Nucleus accumbens (tissue), 56 donors: ENCODE results near the gene GCAT.

ENCODE experiments used
- DNase-seq, 56 donors: peaks; one replicate each; lab custom pipeline; 2025; lab: John Stamatoyannopoulos, UW

Gene GCAT

DNA sequence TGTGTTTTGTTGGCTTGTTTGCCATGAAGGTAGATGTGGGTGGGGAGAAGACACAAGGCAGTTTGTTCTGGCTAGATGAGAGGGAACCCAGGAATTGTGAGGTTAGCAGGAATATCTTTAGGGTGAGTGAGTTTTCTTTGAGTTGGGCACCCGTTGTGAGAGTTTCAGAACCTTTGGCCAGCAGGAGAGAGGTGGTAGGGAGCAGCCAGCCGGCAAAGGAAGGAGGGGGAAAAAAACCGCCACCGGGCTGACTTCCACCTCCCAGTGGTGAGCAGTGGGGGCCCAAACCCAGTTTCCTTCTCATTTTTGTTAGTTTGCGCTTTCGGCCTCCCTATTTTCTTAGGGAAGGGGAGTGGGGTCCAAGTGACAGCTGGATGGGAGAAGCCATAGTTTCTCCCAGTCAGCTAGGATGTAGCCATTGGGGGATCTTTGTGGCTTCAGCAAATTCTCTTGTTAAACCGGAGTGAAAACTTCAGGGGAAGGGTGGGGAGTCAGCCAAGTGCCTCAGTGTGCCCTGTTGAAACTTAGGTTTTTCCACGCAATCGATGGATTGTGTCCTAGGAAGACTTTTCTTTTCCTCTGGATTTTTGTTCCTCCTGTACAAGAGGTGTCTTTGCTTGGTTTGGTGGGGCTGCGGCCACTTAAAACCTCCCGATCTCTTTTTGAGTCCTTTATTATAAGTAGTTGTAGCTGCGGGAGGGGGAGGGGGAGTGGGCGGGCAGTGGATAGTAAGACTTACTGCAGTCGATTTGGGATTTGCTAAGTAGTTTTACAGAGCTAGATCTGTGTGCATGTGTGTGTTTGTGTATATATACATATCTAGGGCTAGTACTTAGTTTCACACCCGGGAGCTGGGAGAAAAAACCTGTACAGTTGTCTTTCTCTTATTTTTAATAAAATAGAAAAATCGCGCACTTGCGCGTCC, 1.1 kb upstream of the GCAT start:
- DNase-seq, result peak in 2 of 56 donors; percentile 5 to 18

DNA sequence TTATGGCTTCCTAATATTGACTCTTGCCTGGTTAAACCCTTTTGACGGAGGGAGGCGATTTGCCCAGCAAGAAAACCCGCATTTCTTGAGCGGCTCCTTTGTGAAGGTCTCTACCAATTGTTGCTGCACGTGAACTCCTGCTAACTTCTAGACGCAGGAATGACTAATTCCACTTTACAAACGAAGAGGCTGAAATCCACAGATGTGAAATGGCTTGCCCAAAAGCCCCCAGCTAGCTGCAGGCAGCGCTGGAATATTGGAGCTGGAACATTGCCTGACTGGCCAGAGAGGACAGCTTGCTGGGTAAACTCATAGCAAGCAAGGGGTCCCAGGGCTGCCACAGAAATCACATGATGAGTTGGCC, 542 bp downstream of the GCAT start:
- DNase-seq, result peak in 2 of 56 donors; percentile 37 to 45

DNA sequence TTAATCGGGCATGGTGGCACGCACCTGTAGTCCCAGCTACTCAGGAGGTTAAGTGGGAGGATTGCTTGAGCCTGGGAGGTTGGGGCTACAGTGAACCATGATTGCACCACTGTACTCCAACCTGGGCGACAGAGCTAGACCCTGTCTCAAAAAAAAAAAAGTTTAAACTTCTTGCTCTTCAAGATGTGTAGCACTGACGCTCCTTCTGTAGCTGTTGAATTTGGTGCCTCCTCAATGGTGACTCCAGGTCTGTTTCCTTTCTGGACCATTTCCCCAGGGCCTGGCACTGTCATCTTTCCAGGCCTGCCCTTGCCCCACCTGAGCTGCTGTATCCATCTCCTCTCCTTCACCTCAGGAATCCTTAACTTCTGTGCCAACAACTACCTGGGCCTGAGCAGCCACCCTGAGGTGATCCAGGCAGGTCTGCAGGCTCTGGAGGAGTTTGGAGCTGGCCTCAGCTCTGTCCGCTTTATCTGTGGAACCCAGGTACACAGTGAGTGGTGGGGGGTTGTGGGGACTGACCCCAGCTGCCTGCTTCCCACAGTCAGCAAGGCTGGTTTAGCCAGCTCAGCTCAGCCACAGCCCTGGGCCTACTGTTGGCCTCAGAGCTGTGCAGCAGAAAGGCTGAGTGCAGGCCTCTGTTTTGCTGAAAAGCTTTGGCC, 2.1 kb downstream of the GCAT start:
- DNase-seq, result no peak

GRCh38 chr22:37811867-37812266, 4.1 kb downstream of the GCAT start:
- DNase-seq, result no peak

DNA sequence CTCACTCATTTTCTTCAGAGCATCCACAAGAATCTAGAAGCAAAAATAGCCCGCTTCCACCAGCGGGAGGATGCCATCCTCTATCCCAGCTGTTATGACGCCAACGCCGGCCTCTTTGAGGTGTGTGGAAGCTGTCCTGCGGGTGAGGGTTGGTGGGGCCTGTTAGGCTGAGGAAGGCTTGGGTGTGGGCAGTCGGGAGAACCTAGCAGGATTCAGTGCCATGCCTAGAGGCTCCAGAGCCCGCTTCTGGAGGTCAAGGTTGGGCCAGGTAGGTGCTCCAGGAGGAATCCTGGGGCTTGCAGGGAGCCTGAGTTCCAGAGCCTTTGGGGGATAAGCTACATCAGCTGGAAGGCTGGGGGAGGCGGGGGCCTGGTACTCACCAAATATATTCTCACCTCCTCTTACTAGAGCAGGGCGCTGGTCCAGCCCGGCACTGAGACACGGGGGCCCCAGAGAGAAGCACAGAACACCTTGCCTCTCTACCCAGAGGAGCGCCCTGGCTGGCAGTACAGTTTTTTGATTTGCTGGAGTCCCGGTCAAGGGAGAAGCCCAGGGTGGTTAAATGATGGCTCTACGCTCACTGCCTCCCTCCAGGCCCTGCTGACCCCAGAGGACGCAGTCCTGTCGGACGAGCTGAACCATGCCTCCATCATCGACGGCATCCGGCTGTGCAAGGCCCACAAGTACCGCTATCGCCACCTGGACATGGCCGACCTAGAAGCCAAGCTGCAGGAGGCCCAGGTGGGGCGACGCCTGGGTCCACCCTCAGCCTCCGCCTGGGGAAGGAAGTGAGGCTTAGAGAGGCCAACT, 5.3 kb downstream of the GCAT start:
- no peak for DNase-seq

DNA sequence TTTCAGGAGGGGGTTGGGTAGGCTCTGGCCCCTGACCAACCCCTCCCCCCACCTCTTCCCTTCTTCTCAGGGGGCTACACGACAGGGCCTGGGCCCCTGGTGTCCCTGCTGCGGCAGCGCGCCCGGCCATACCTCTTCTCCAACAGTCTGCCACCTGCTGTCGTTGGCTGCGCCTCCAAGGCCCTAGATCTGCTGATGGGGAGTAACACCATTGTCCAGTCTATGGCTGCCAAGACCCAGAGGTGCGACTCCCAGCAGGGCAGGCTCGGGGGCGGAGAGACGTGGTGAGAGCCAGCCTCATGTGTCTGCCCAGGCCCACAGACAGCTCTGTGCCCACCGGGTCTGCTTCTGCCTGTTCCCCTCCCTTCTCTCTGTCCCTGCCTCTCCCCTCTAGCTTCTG, 7.9 kb downstream of the GCAT start:
- no peak for DNase-seq

GRCh38 chr22:37816543-37817180, 8.9 kb downstream of the GCAT start:
- no peak for DNase-seq

GRCh38 chr22:37817705-37818408, 10.1 kb downstream of the GCAT start:
- DNase-seq, result peak in 51 of 56 donors; percentile 16 to 90 (median 73)

DNA sequence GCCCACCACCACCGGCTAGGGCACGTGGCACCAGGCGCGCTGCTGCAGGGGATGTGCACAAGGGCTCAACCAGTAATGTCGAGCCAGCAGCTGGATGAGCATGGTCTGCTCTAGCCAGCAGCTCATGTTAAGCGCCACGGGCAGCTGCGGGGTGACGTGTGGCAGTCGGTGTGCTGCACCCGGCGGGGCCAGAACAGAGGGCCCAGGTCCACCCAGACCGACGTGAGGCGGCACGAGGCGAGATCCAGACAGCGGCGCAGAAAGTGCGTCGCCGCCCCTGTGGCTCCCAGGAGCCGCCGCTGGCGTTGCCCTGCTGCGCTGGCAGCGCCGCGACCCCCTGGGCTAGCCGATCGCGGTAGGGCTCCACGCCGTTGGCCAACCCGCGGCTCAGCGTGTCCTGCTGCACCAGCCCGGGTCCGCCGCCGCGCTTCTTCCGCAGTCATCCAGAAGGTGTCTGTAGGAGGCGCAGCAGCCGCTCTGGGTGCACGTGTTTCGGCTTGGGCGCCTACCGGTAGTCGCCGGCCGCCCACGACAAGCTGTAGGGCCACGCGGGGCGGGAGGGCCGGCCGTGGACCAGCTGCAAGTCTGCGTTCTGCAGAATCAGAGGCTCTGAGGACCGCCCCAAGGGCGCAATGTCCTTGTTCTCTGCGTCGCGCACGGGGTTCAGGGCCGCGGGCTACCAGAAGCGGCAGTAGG, 10.8 kb downstream of the GCAT start:
- peak in 24 of 56 donors; percentile 12 to 55 (median 22) for DNase-seq

DNA sequence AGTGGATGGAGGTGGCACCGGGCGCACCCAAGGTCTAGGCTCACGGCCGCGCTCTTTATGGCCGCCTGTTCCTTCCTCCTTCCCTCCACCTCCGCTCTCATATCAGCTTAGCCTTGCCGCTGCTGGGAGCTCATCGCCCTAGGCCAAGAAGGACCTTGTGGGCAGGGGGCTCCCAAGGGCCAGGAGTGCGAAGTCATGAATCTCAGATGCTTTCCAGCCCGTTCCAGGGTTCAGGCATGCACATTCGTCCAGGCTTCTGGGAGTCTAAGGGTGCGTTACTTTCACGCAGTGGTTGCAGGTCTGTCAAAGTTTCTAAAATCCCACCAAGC, 11.3 kb downstream of the GCAT start:
- no peak for DNase-seq

DNA sequence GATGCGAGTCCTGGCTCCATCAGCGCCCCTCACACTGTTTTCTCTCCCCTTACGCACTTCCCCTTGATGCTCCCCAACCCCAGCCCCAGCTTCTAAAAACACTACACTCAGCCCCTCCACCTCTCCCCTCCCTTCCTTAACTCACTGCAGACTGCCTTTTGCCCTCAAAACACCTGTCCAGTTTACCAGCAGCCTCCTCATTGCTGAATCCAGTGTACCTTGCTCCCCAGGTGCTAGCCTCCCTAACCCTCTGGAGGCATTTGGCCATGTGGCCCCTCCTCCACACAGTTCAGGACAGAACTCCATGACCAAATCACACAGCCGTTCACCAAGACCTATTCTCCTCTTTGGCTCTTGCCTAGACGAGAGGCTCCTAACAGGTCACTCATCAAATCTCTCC, 12.6 kb downstream of the GCAT start:
- DNase-seq, result no peak

GRCh38 chr22:37822079-37822833, 14.5 kb downstream of the GCAT start:
- DNase-seq, result no peak

- DNase-seq, result no peak
These were observed 15.6 kb downstream of the GCAT start, which contains the start of gene GALR3 for GRCh38 chr22:37823134-37823985. GALR3 (plus strand) TSS chr22:37823382; CDS start chr22:37823407, 25 bp downstream.

DNA sequence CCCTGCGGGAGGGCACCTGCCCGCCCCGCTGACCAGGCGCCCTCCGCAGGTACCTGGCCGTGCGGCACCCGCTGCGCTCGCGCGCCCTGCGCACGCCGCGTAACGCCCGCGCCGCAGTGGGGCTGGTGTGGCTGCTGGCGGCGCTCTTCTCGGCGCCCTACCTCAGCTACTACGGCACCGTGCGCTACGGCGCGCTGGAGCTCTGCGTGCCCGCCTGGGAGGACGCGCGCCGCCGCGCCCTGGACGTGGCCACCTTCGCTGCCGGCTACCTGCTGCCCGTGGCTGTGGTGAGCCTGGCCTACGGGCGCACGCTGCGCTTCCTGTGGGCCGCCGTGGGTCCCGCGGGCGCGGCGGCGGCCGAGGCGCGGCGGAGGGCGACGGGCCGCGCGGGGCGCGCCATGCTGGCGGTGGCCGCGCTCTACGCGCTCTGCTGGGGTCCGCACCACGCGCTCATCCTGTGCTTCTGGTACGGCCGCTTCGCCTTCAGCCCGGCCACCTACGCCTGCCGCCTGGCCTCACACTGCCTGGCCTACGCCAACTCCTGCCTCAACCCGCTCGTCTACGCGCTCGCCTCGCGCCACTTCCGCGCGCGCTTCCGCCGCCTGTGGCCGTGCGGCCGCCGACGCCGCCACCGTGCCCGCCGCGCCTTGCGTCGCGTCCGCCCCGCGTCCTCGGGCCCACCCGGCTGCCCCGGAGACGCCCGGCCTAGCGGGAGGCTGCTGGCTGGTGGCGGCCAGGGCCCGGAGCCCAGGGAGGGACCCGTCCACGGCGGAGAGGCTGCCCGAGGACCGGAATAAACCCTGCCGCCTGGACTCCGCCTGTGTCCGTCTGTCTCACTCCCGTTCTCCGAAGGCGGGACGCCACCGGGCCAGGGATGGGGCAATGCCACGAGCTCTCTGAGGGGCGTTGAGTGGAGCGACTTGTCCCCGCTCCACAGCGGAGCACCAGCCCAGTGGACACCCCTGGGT, 17.2 kb downstream of the GCAT start:
- peak in 2 of 56 donors; percentile 11 to 29 for DNase-seq

- DNase-seq, result peak in 41 of 56 donors; percentile 15 to 81 (median 35)
These were observed 19.3 kb downstream of the GCAT start for GRCh38 chr22:37827056-37827455.

DNA sequence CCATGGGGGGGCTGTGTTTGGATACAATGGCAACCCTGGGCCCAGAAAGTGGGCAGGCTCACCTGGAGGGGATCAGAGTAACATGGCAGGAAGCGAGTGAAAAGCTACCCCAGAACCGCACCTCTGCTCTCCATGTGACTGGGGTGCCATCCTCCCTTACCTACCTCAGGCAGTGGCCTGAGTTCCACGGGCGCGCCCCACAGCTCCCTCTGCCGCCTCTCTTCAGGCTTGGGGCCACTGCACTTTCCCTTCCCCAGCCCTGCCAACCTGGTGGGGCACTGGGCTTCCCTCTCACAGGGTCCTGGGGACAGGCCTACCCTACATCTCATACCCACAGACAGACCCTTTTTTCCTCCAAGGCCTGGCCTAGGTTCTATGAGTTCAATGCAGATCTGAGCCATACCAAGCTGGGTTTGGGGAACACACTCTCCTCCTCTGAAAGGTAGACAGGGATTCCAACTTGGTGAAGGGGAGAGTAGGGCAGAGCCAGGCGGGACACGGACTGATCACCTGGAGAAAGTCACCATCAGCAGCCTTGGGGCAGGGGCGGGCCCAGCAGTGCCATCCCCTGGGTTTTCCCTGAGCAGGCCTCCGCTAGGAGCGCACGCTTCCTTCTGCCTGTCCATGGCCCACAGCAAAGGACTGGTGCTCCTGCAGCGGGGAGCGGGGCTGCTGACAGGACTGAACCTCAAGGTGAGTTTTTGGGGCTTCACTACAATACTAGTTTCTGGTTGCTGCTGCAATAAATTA, 22.5 kb downstream of the GCAT start:
- DNase-seq, result no peak
